ENCODE data around the gene DEPDC5.
A peak's percentile ranks its signal among the peaks of the same experiment; 100 is the strongest.

Gene DEPDC5

DNA sequence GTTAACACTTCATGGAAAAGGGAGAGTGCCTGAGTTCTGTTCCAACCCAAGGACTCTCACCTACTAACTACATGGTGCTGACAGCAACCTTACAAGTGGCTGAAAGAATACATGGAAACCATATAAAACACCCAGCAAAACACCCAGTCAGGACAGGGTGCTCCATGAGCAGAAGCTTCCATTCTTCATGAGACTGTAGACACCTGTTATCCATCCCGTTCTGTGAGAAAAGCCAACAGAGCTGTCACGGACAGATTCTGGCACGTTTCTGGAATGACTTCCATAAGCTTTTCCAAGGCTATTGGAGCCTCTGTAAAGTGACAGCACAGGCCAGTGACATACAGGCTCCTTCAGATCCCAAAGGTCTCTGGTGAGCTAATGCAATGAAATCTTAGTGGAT is 27.1 kb upstream of the DEPDC5 start:
- DNase-seq (ENCODE audit: low read depth, low spot score) = no peak
- ChIA-PET POLR2A (no interaction called here), CTCF (no interaction called here)
- H3K4me3 ChIP-seq (ENCODE audit: low read depth, low read length) = no peak overlapping the region
- TF ChIP-seq, protein P1, sequence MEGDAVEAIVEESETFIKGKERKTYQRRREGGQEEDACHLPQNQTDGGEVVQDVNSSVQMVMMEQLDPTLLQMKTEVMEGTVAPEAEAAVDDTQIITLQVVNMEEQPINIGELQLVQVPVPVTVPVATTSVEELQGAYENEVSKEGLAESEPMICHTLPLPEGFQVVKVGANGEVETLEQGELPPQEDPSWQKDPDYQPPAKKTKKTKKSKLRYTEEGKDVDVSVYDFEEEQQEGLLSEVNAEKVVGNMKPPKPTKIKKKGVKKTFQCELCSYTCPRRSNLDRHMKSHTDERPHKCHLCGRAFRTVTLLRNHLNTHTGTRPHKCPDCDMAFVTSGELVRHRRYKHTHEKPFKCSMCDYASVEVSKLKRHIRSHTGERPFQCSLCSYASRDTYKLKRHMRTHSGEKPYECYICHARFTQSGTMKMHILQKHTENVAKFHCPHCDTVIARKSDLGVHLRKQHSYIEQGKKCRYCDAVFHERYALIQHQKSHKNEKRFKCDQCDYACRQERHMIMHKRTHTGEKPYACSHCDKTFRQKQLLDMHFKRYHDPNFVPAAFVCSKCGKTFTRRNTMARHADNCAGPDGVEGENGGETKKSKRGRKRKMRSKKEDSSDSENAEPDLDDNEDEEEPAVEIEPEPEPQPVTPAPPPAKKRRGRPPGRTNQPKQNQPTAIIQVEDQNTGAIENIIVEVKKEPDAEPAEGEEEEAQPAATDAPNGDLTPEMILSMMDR (IDR thresholded peaks at IDR 0.05; ENCODE audit: insufficient read depth, low read length, missing control alignments) = no peak

DNA sequence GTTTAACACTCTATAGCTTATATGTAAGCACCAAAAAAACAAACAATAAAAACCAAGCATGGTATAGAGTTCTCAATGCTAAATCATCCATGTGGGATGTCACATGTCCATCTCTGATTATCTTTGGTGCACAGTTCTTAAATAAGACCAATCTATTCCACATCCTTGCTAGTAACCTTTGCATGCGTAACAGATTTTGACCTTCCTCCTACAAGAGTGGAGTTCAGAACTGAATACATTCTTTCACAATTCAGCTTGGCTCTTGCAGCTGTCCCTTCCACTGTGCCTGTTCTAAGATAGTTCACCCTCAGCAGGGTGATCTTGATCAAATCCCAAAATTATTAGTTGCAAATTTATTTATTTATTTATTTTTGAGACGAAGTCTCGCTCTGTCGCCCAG is 25.0 kb upstream of the DEPDC5 start:
- TF ChIP-seq, protein P1 (IDR thresholded peaks at IDR 0.05; ENCODE audit: insufficient read depth, low read length, missing control alignments) = no peak
- POLR2A ChIA-PET = no interaction called here
- no peak for DNase-seq (ENCODE audit: low read depth, low spot score)
- H3K4me3 ChIP-seq (ENCODE audit: low read depth, low read length) = no peak overlapping the region
- CTCF ChIA-PET = no interaction called here

DNA sequence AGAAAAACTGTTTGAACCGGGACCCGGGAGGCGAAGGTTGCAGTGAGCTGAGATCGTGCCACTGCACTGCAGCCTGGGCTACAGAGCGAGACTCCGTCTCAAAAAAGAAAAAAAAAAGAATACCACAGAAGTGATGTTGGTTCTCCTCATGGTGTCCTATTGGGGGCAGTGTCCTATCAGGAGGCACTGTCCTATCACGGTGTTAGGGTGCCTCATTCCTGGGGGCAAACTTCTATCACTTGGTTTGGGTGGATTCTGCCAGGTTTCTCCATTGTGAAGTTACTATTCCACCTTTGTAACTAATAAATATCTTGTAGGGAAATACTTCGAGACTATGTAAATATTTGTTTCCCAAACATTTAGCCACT is 23.5 kb upstream of the DEPDC5 start:
- CTCF ChIA-PET = interaction anchor here (0.8 kb wide), 1 partner anchor 54 kb away, joined by 3 read pairs; no protein-coding TSS in a partner anchor
- TF ChIP-seq, protein P1 (IDR thresholded peaks at IDR 0.05; ENCODE audit: insufficient read depth, low read length, missing control alignments) = no peak
- no peak overlapping the region for H3K4me3 ChIP-seq (ENCODE audit: low read depth, low read length)
- POLR2A ChIA-PET = no interaction called here
- DNase-seq (ENCODE audit: low read depth, low spot score) = no peak

DNA sequence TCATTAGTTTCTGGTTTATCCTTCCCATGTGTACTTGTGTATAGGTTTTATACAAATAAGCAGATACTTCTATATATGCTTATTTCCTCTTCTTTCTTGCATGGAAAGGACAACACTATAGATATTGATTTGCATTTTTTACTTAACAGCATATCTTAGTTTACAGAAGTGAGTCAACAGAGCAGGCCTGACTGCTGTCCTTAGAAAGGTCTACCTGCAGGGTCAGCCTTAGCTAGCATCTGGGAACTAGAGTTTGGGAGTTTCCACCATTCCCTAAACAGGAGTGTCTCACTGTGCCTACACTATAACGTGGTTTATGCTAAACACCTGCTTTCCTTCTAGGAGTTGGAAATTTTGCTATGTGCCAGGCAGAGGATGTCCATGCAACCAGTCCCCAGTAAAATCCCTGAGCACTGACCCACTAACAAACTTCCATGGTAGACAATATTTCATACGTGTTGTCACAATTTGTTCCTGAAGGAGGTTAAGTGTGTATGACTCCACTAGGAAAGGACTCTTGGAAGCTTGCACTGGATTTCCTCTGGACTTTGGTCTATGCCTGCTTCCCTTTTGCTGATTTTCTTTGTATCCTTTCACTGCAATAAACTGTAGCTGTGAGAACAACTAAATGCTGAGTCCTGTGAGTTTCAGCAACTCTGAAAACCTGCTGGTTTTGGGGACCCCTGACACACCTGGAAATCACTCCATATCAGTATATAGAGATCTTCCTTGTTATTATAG is 21.6 kb upstream of the DEPDC5 start:
- TF ChIP-seq, protein P1 (IDR thresholded peaks at IDR 0.05; ENCODE audit: insufficient read depth, low read length, missing control alignments) = no peak
- ChIA-PET POLR2A (no interaction called here), CTCF (interaction anchor here (0.9 to 1.0 kb wide), 2 partner anchors 15 to 67 kb away, joined by 3 to 4 read pairs; no protein-coding TSS in a partner anchor)

DNA sequence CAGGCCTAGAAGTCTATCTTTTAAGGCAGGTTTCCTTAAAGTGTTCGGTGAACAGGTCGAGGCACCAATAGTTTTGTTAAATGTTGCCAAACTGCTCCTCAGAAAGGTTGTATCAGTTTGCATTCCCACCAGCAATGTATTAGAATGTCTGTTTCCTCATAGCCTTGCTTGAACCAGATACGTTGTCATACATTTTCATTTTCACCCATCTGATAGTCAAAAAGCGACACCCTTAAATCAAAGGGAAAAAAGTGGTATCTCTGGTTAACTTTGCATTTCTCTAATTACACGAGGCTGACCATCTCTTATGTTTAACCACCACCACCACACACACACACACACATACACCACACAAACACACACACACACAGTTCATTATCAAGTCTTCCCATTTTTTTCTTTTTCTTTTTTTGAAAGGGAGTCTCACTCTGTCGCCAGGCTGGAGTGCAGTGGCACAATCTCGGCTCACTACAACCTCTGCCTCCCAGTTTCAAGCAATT is 20.2 kb upstream of the DEPDC5 start:
- TF ChIP-seq, protein P1 (IDR thresholded peaks at IDR 0.05; ENCODE audit: insufficient read depth, low read length, missing control alignments) = no peak
- DNase-seq (ENCODE audit: low read depth, low spot score) = no peak
- ChIA-PET POLR2A (no interaction called here), CTCF (interaction anchor here (1.7 kb wide), 1 partner anchor 10 kb away, joined by 5 read pairs; no protein-coding TSS in a partner anchor)
- no peak overlapping the region for H3K4me3 ChIP-seq (ENCODE audit: low read depth, low read length)

More for the DNA sequence above, 21.6 kb upstream of the DEPDC5 start:
- no peak for DNase-seq (ENCODE audit: low read depth, low spot score)
- H3K4me3 ChIP-seq (ENCODE audit: low read depth, low read length) = no peak overlapping the region

DNA sequence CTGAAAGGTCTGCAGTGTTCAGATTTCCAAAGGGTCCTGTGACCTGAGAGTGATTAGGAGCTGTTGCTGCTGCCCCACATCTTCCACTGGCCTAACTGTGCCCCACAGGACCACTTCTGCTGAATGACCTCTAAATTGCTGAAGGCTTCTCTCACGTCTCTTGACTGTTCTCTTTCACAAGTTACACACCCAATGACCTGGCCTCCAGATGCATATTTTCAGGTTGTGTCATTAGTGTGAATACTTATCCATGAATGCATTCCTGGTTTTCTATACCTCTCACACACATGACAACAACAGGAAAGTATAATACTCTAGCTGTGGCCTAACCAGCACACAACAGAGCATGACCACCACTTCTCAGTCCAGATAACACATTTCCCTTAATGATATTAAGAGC is 19.3 kb upstream of the DEPDC5 start:
- POLR2A ChIA-PET = no interaction called here

More for the DNA sequence above, 19.3 kb upstream of the DEPDC5 start:
- peak; percentile 38 for DNase-seq (ENCODE audit: low read depth, low spot score)
- TF ChIP-seq, protein P1 (IDR thresholded peaks at IDR 0.05; ENCODE audit: insufficient read depth, low read length, missing control alignments) = no peak
- H3K4me3 ChIP-seq (ENCODE audit: low read depth, low read length) = no peak overlapping the region
- CTCF ChIA-PET = interaction anchor here (1.1 to 1.7 kb wide), 2 partner anchors 9 to 70 kb away, joined by 3 to 5 read pairs; no protein-coding TSS in a partner anchor
